Keratinocyte (primary cell): ENCODE results near the gene RABEP1. TPM values are rescaled to one million over a fixed set of nuclear protein-coding genes. Genes with fewer than 3 reads are reported as not detected.

Experiments
- DNase-seq: peaks from one replicate; pipeline ENCODE4 v3.0.0-alpha.2; 2011; ENCODE audit warnings: low read depth, missing footprints, low spot score
- FAIRE-seq: peaks from 2 replicates; lab custom pipeline; 2011; peaks lifted over from hg19 to GRCh38; lab: Jason Lieb, UNC
- H2AFZ ChIP-seq: 2 replicates; pipeline ENCODE4 v1.6.0; 2012; ENCODE audit warnings: low read length, control low read depth, inconsistent platforms; ENCODE audit not compliant: control insufficient read depth
- H3K27ac ChIP-seq: 2 replicates; pipeline ENCODE4 v1.5.1; 2011; ENCODE audit warnings: low read length; ENCODE audit not compliant: control insufficient read depth, insufficient read depth
- H3K27me3 ChIP-seq: 3 replicates; pipeline ENCODE4 v1.6.0; 2011; ENCODE audit warnings: low read length; ENCODE audit not compliant: control insufficient read depth, insufficient read depth; ENCODE audit errors: extremely low read depth
- H3K36me3 ChIP-seq, 2 experiments: 2 replicates in 1 of 2; 3 replicates in 1 of 2; pipeline ENCODE4 v1.5.1; 2011; ENCODE audit warnings: low read length in 2 of 2, mild to moderate bottlenecking in 1 of 2; ENCODE audit not compliant: control insufficient read depth in 2 of 2, insufficient read depth in 2 of 2; ENCODE audit errors: extremely low read depth in 1 of 2
- H3K4me1 ChIP-seq: 3 replicates; pipeline ENCODE4 v1.5.1; 2011; ENCODE audit warnings: low read length; ENCODE audit not compliant: control insufficient read depth, insufficient read depth; ENCODE audit errors: extremely low read depth
- H3K4me2 ChIP-seq: 3 replicates; pipeline ENCODE4 v1.6.0; 2011; ENCODE audit warnings: low read depth, low read length; ENCODE audit not compliant: control insufficient read depth, insufficient read depth; ENCODE audit errors: extremely low read depth
- H3K4me3 ChIP-seq, 3 experiments: fragments of 200-600 bp in 1 of 3; sonication (generic) in 1 of 3; 2 replicates in 2 of 3; 3 replicates in 1 of 3; pipeline ENCODE4 v1.5.1; 2011 to 2016; ENCODE audit warnings: low read length in 3 of 3, mild to moderate bottlenecking in 3 of 3, control low read depth in 2 of 3, inconsistent platforms in 1 of 3, low read depth in 1 of 3, mixed read lengths in 1 of 3, mixed run types in 1 of 3, moderate library complexity in 1 of 3; ENCODE audit not compliant: control insufficient read depth in 2 of 3, insufficient read depth in 2 of 3; ENCODE audit errors: extremely low read depth in 1 of 3
- H3K79me2 ChIP-seq: 2 replicates; pipeline ENCODE4 v1.6.0; 2012; ENCODE audit warnings: low read length; ENCODE audit not compliant: control insufficient read depth, insufficient read depth
- H3K9ac ChIP-seq: 3 replicates; pipeline ENCODE4 v1.6.0; 2011; ENCODE audit warnings: low read length; ENCODE audit not compliant: control insufficient read depth, insufficient read depth; ENCODE audit errors: extremely low read depth
- H3K9me1 ChIP-seq: 3 replicates; pipeline ENCODE4 v1.6.0; 2011; ENCODE audit warnings: low read length; ENCODE audit not compliant: control insufficient read depth, insufficient read depth; ENCODE audit errors: extremely low read depth
- H3K9me3 ChIP-seq: 2 replicates; pipeline ENCODE4 v1.5.1; 2012; ENCODE audit warnings: low read depth, low read length; ENCODE audit not compliant: control insufficient read depth
- H4K20me1 ChIP-seq: 3 replicates; pipeline ENCODE4 v1.6.0; 2011; ENCODE audit warnings: low read length; ENCODE audit not compliant: control insufficient read depth, insufficient read depth; ENCODE audit errors: extremely low read depth
- EZH2 ChIP-seq: IDR thresholded peaks from one replicate; pipeline ENCODE4 v1.6.1; 2012; ENCODE audit warnings: inconsistent platforms, mild to moderate bottlenecking, low read length, moderate library complexity
- dilution Hi-C: fragments of 300-500 bp; cut with MboI; formaldehyde crosslinking; loops from one replicate; pipeline ENCODE4 v1.7.0; 2020; ENCODE audit warnings: low sequenced_read_pairs; ENCODE audit not compliant: extremely low pct_ligation_motif_present
- polyA plus RNA-seq, 5 experiments: library from polyadenylated mRNA; depleted of rRNA in 3 of 5; stranded (reverse) in 3 of 5; stranded (forward) in 1 of 5; unstranded in 1 of 5; fragments of >200 nt; gene quantifications; 1 replicate in 1 of 5; 2 replicates in 3 of 5; 3 replicates in 1 of 5; pipeline versions ENCODE4 v1.2.1 to v1.2.3, GENCODE V29; 2011 to 2012; ENCODE audit warnings: missing spikeins in 2 of 5, low read depth in 1 of 5, low replicate concordance in 1 of 5
- TF ChIP-seq, protein P1 (sequence below), 3 experiments: IDR thresholded peaks in 1 of 3; conservative IDR thresholded peaks in 1 of 3; optimal IDR thresholded peaks in 1 of 3; 2 replicates in 2 of 3; 3 replicates in 1 of 3; pipeline versions ENCODE3 to v1.5.1; 2011; ENCODE audit warnings: low read length in 3 of 3, mild to moderate bottlenecking in 3 of 3, moderate library complexity in 2 of 3, control low read depth in 1 of 3, inconsistent platforms in 1 of 3; ENCODE audit not compliant: insufficient read depth in 2 of 3; ENCODE audit errors: extremely low read depth in 1 of 3

Gene RABEP1
- polyA plus RNA-seq, 1 donor (not counting 4 experiments of a cell fraction or from before 2014, with no cell fraction given): 27.1 TPM

GRCh38 chr17:5254414-5254813 is 27.7 kb upstream of the RABEP1 start:
- FAIRE-seq: no peak
- Histone ChIP-seq H3K36me3 (no peaks in the 10 kb centered on the region), H3K4me3 (no peak overlapping the region), H3K27ac (no peak overlapping the region), H3K9me3 (no peaks in the 10 kb centered on the region), H3K79me2 (no peaks in the 10 kb centered on the region), H3K27me3 (no peaks in the 10 kb centered on the region), H3K4me1 (peaks cover 2% of the 10 kb centered on the region), H3K4me2 (no peak overlapping the region), H2AFZ (no peak overlapping the region), H4K20me1 (no peaks in the 10 kb centered on the region), H3K9ac (no peak overlapping the region), H3K9me1 (no peaks in the 10 kb centered on the region)
- dilution Hi-C loops: no loop called here
- no peak for TF ChIP-seq EZH2
- TF ChIP-seq, protein P1, sequence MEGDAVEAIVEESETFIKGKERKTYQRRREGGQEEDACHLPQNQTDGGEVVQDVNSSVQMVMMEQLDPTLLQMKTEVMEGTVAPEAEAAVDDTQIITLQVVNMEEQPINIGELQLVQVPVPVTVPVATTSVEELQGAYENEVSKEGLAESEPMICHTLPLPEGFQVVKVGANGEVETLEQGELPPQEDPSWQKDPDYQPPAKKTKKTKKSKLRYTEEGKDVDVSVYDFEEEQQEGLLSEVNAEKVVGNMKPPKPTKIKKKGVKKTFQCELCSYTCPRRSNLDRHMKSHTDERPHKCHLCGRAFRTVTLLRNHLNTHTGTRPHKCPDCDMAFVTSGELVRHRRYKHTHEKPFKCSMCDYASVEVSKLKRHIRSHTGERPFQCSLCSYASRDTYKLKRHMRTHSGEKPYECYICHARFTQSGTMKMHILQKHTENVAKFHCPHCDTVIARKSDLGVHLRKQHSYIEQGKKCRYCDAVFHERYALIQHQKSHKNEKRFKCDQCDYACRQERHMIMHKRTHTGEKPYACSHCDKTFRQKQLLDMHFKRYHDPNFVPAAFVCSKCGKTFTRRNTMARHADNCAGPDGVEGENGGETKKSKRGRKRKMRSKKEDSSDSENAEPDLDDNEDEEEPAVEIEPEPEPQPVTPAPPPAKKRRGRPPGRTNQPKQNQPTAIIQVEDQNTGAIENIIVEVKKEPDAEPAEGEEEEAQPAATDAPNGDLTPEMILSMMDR (optimal IDR thresholded peaks at IDR 0.05 in 1 of 3, IDR thresholded peaks at IDR 0.05 in 1 of 3, conservative IDR thresholded peaks at IDR 0.05 in 1 of 3; ENCODE audit: extremely low read depth in 1 of 3, insufficient read depth in 2 of 3, low read length in 3 of 3): no peak
- DNase-seq: no peak

GRCh38 chr17:5254903-5255521 is 27.1 kb upstream of the RABEP1 start:
- Histone ChIP-seq H3K36me3 (no peaks in the 10 kb centered on the region), H3K4me3 (no peak overlapping the region), H3K4me1 (no peaks in the 10 kb centered on the region), H3K79me2 (no peaks in the 10 kb centered on the region), H3K9ac (no peak overlapping the region), H3K27me3 (no peaks in the 10 kb centered on the region), H4K20me1 (no peaks in the 10 kb centered on the region), H3K27ac (no peak overlapping the region), H3K9me1 (no peaks in the 10 kb centered on the region), H2AFZ (no peak overlapping the region), H3K4me2 (no peak overlapping the region), H3K9me3 (no peaks in the 10 kb centered on the region)
- TF ChIP-seq EZH2: no peak
- TF ChIP-seq, protein P1 (optimal IDR thresholded peaks at IDR 0.05 in 1 of 3, IDR thresholded peaks at IDR 0.05 in 1 of 3, conservative IDR thresholded peaks at IDR 0.05 in 1 of 3; ENCODE audit: extremely low read depth in 1 of 3, insufficient read depth in 2 of 3, low read length in 3 of 3): no peak
- FAIRE-seq (no peak), DNase-seq (no peak)
- dilution Hi-C loops: no loop called here
